SK-N-SH (cell line): ENCODE results near the gene CD276. TPM values are rescaled to one million over a fixed set of nuclear protein-coding genes. Genes with fewer than 3 reads are reported as not detected.

Experiments
- CTCF ChIA-PET: fragments of 300-600, 350-600 bp; formaldehyde crosslinking; extraction: SDS; loops from one replicate; lab custom pipeline; 2021; lab: Yijun Ruan, JAX
- POLR2A ChIA-PET: fragments of 350-600 bp; sonication (Branson Sonifier 250); formaldehyde crosslinking; extraction: SDS; loops from one replicate; lab custom pipeline; 2020; ENCODE audit warnings: antibody characterized with exemption, inconsistent platforms; lab: Yijun Ruan, JAX
- DNase-seq: peaks from one replicate; pipeline ENCODE4 v3.0.0; 2012
- H2AFZ ChIP-seq: fragments of 200-600 bp; sonication (generic); 2 replicates; pipeline ENCODE4 v1.8.1; 2016; ENCODE audit warnings: antibody characterized with exemption, mild to moderate bottlenecking, low read depth
- H3F3A ChIP-seq: fragments of 200-600 bp; sonication (generic); replicated peaks from 2 replicates; pipeline ENCODE3; 2016; ENCODE audit warnings: antibody characterized with exemption, mild to moderate bottlenecking; ENCODE audit not compliant: insufficient read depth
- H3K27ac ChIP-seq, 2 experiments: fragments of 200-500 bp in 1 of 2; fragments of 200-600 bp in 1 of 2; sonication (Bioruptor generic) in 1 of 2; sonication (generic), shearing (Covaris generic) in 1 of 2; 2 replicates each; pipeline versions ENCODE4 v1.5.1 to v1.6.1; 2014 to 2016; ENCODE audit warnings: low read depth in 2 of 2, inconsistent platforms in 1 of 2, low read length in 1 of 2, mild to moderate bottlenecking in 1 of 2, mixed read lengths in 1 of 2
- H3K27me3 ChIP-seq: fragments of 200-600 bp; sonication (generic), shearing (Covaris generic); 2 replicates; pipeline ENCODE4 v1.6.1; 2016; ENCODE audit warnings: mixed run types; ENCODE audit not compliant: insufficient read depth
- H3K36me3 ChIP-seq, 2 experiments: fragments of 200-500 bp in 1 of 2; fragments of 200-600 bp in 1 of 2; sonication (Bioruptor generic) in 1 of 2; sonication (generic) in 1 of 2; replicated peaks in 1 of 2; 2 replicates each; pipeline versions ENCODE3 to v1.5.1; 2014 to 2016; ENCODE audit warnings: low read length in 1 of 2, mild to moderate bottlenecking in 1 of 2; ENCODE audit not compliant: insufficient read depth in 2 of 2, control insufficient read depth in 1 of 2
- H3K4me1 ChIP-seq, 2 experiments: fragments of 200-500 bp in 1 of 2; fragments of 200-600 bp in 1 of 2; sonication (Bioruptor generic) in 1 of 2; sonication (generic), shearing (Covaris generic) in 1 of 2; 2 replicates each; pipeline versions ENCODE4 v1.5.1 to v1.6.1; 2014 to 2016; ENCODE audit warnings: low read depth in 1 of 2, low read length in 1 of 2, mixed run types in 1 of 2; ENCODE audit not compliant: insufficient read depth in 2 of 2, control insufficient read depth in 1 of 2
- H3K4me2 ChIP-seq: fragments of 200-600 bp; sonication (generic), shearing (Covaris generic); 2 replicates; pipeline ENCODE4 v1.6.1; 2017; ENCODE audit warnings: mixed run types
- H3K4me3 ChIP-seq, 2 experiments: fragments of 200-500 bp in 1 of 2; fragments of 200-600 bp in 1 of 2; sonication (Bioruptor generic) in 1 of 2; sonication (generic), shearing (Covaris generic) in 1 of 2; 2 replicates each; pipeline versions ENCODE4 v1.5.1 to v1.8.1; 2014 to 2016; ENCODE audit warnings: low read depth in 2 of 2, inconsistent platforms in 1 of 2, low read length in 1 of 2, mild to moderate bottlenecking in 1 of 2, mixed read lengths in 1 of 2, moderate library complexity in 1 of 2
- H3K79me2 ChIP-seq: fragments of 200-600 bp; sonication (generic); 2 replicates; pipeline ENCODE4 v1.8.1; 2017; ENCODE audit warnings: mild to moderate bottlenecking; ENCODE audit not compliant: insufficient read depth
- H3K9ac ChIP-seq: fragments of 200-600 bp; sonication (generic); 2 replicates; pipeline ENCODE4 v1.6.1; 2017; ENCODE audit warnings: mixed run types
- H3K9me2 ChIP-seq: fragments of 200-600 bp; sonication (generic); 2 replicates; pipeline ENCODE4 v1.6.1; 2017; ENCODE audit warnings: mixed run types
- H3K9me3 ChIP-seq: fragments of 200-600 bp; sonication (generic); 2 replicates; pipeline ENCODE4 v1.6.1; 2017; ENCODE audit warnings: mixed run types, mild to moderate bottlenecking, moderate library complexity
- H4K20me1 ChIP-seq: fragments of 200-600 bp; sonication (generic); 2 replicates; pipeline ENCODE4 v1.6.1; 2017; ENCODE audit warnings: mild to moderate bottlenecking, mixed run types; ENCODE audit not compliant: insufficient read depth
- CHD2 ChIP-seq: fragments of 150-350 bp; IDR thresholded peaks from 2 replicates; pipeline ENCODE4 v1.6.1; 2018; ENCODE audit warnings: low read length; ENCODE audit not compliant: partially characterized antibody
- ELF1 ChIP-seq: IDR thresholded peaks from 2 replicates; pipeline ENCODE4 v1.4.0; 2012
- FOSL2 ChIP-seq: IDR thresholded peaks from 2 replicates; pipeline ENCODE4 v1.4.0; 2012; ENCODE audit warnings: low read depth, mild to moderate bottlenecking, moderate library complexity, borderline replicate concordance
- FOXJ3 ChIP-seq: sonication (generic); formaldehyde crosslinking; IDR thresholded peaks from 2 replicates; pipeline ENCODE4 v1.5.1; 2020; ENCODE audit warnings: mild to moderate bottlenecking, missing genetic modification reagents
- GATA2 ChIP-seq: sonication (generic); formaldehyde crosslinking; IDR thresholded peaks from 2 replicates; pipeline ENCODE4 v1.5.0; 2020; ENCODE audit warnings: mild to moderate bottlenecking, missing genetic modification reagents
- IRF3 ChIP-seq: fragments of 150-350 bp; IDR thresholded peaks from 2 replicates; pipeline ENCODE4 v1.6.1; 2016; ENCODE audit warnings: mild to moderate bottlenecking, low read depth, low read length
- MEF2A ChIP-seq: IDR thresholded peaks from 2 replicates; pipeline ENCODE4 v1.4.0; 2012; ENCODE audit warnings: low read depth, borderline replicate concordance
- PBX3 ChIP-seq: IDR thresholded peaks from 2 replicates; pipeline ENCODE4; 2012
- RAD21 ChIP-seq: IDR thresholded peaks from 2 replicates; pipeline ENCODE4 v1.6.1; 2012; ENCODE audit warnings: mild to moderate bottlenecking, low read length
- RCOR1 ChIP-seq: fragments of 150-350 bp; IDR thresholded peaks from 2 replicates; pipeline ENCODE4 v1.6.1; 2017; ENCODE audit warnings: antibody characterized with exemption, low read length
- RXRA ChIP-seq: IDR thresholded peaks from 2 replicates; pipeline ENCODE4 v1.4.0; 2012; ENCODE audit warnings: low read depth, mild to moderate bottlenecking, borderline replicate concordance
- SIN3A ChIP-seq: IDR thresholded peaks from 2 replicates; pipeline ENCODE4 v1.6.1; 2012; ENCODE audit warnings: low read depth, mild to moderate bottlenecking, low read length, moderate library complexity, borderline replicate concordance
- SMC3 ChIP-seq: IDR thresholded peaks from 2 replicates; pipeline ENCODE4 v1.6.1; 2012; ENCODE audit warnings: low read depth, low read length, improper control_type of control experiment
- TAF1 ChIP-seq: IDR thresholded peaks from 2 replicates; pipeline ENCODE4 v1.6.1; 2012; ENCODE audit warnings: low read depth, mild to moderate bottlenecking, low read length, moderate library complexity, borderline replicate concordance
- TCF12 ChIP-seq: IDR thresholded peaks from 2 replicates; pipeline ENCODE4 v1.4.0; 2012
- YY1 ChIP-seq: IDR thresholded peaks from 2 replicates; pipeline ENCODE4 v1.4.0; 2012; ENCODE audit warnings: low read depth, mild to moderate bottlenecking
- ZBTB33 ChIP-seq: IDR thresholded peaks from 2 replicates; pipeline ENCODE4 v1.4.0; 2012; ENCODE audit warnings: low read depth, borderline replicate concordance
- WGBS: methylation state at CpG from one replicate; pipeline ENCODE4 v1.1.6; 2017; ENCODE audit warnings: low lambda C conversion rate; 5-methylcytosine and 5-hydroxymethylcytosine counted together
- polyA plus RNA-seq, 3 experiments: library from polyadenylated mRNA; depleted of rRNA; stranded (reverse); fragments of >200 nt; gene quantifications; 2 replicates each; pipeline ENCODE4 v1.2.3, GENCODE V29; 2012

Gene CD276
- polyA plus RNA-seq, 1 of the 3 experiments (the other 2 are of a cell fraction): 86.2 TPM

- Histone ChIP-seq H3K4me2 (no peak overlapping the region), H3K4me1 (peaks cover 0 to 4% of the 10 kb centered on the region in 2 experiments; a peak in 1 of 4 replicates), H4K20me1 (no peaks in the 10 kb centered on the region), H3K9me2 (no peaks in the 10 kb centered on the region), H3K27ac (no peak overlapping the region), H3K9me3 (no peaks in the 10 kb centered on the region), H3F3A (peaks cover 16% of the 10 kb centered on the region), H3K27me3 (no peaks in the 10 kb centered on the region), H3K9ac (no peak overlapping the region), H3K4me3 (no peak overlapping the region), H3K79me2 (no peaks in the 10 kb centered on the region), H2AFZ (no peak overlapping the region), H3K36me3 (peaks cover 10 to 36% of the 10 kb centered on the region in 2 experiments)
- ChIA-PET POLR2A (no interaction called here), CTCF (interaction anchor here (1.2 to 5.1 kb wide), 4 partner anchors 10 to 124 kb away, joined by 3 to 26 read pairs (median 15); no protein-coding TSS in a partner anchor)
- DNase-seq: no peak
- 94% methylated on average over 3 of the region's 3 CpGs for WGBS
- no peak for TF ChIP-seq RCOR1
- no peak for TF ChIP-seq ZBTB33
- TF ChIP-seq ELF1: no peak
- TF ChIP-seq RAD21: no peak
- TF ChIP-seq YY1: no peak
- TF ChIP-seq SMC3: peak; percentile 20; the same call in 1 of the 2 replicates
Observed at GRCh38 chr15:73715417-73715816, 31.2 kb downstream of the CD276 start.

GRCh38 chr15:73716417-73716816 lies 32.2 kb downstream of the CD276 start:
- H3K9me2 ChIP-seq: no peaks in the 10 kb centered on the region
- 93% methylated on average over 4 of the region's 6 CpGs for WGBS
- CTCF ChIA-PET: interaction anchor here (1.2 to 5.1 kb wide), 6 partner anchors 12 to 123 kb away, joined by 3 to 26 read pairs (median 4); no protein-coding TSS in a partner anchor
- no peak overlapping the region for H3K4me3 ChIP-seq
- no peaks in the 10 kb centered on the region for H3K9me3 ChIP-seq
- H3K27ac ChIP-seq: no peak overlapping the region
- H4K20me1 ChIP-seq: no peaks in the 10 kb centered on the region
- no peaks in the 10 kb centered on the region for H3K27me3 ChIP-seq
- peaks cover 10 to 26% of the 10 kb centered on the region in 2 experiments for H3K36me3 ChIP-seq
- TF ChIP-seq IRF3: no peak
- TF ChIP-seq MEF2A: no peak
- TF ChIP-seq TCF12: no peak
- TF ChIP-seq, all 33 proteins: peak for 0
- no peak overlapping the region for H3K9ac ChIP-seq
- H2AFZ ChIP-seq: no peak overlapping the region
- no peaks in the 10 kb centered on the region for H3K79me2 ChIP-seq
- peaks cover 0 to 4% of the 10 kb centered on the region in 2 experiments; a peak in 1 of 4 replicates for H3K4me1 ChIP-seq
- DNase-seq: no peak
- POLR2A ChIA-PET: no interaction called here
- H3K4me2 ChIP-seq: no peak overlapping the region
- H3F3A ChIP-seq: peaks cover 16% of the 10 kb centered on the region

GRCh38 chr15:73717206-73717605 lies 33.0 kb downstream of the CD276 start:
- no peaks in the 10 kb centered on the region for H4K20me1 ChIP-seq
- H3K9me2 ChIP-seq: no peaks in the 10 kb centered on the region
- no peaks in the 10 kb centered on the region for H3K27me3 ChIP-seq
- H3K4me1 ChIP-seq: peaks cover 0 to 4% of the 10 kb centered on the region in 2 experiments; a peak in 1 of 4 replicates
- H3K9me3 ChIP-seq: no peaks in the 10 kb centered on the region
- H3K79me2 ChIP-seq: no peaks in the 10 kb centered on the region
- 79% methylated on average over 3 of the region's 3 CpGs for WGBS
- H3K9ac ChIP-seq: no peak overlapping the region
- H3F3A ChIP-seq: peaks cover 16% of the 10 kb centered on the region
- H3K4me3 ChIP-seq: no peak overlapping the region
- CTCF ChIA-PET: interaction anchor here (1.5 to 7.6 kb wide), 5 partner anchors 11 to 119 kb away, joined by 3 to 46 read pairs (median 5); no protein-coding TSS in a partner anchor
- H3K4me2 ChIP-seq: no peak overlapping the region
- no peak overlapping the region for H2AFZ ChIP-seq
- POLR2A ChIA-PET: no interaction called here
- H3K27ac ChIP-seq: no peak overlapping the region
- DNase-seq: no peak
- H3K36me3 ChIP-seq: peaks cover 10 to 24% of the 10 kb centered on the region in 2 experiments
- no peak for TF ChIP-seq RAD21
- TF ChIP-seq ZBTB33: no peak
- no peak for TF ChIP-seq PBX3
- no peak for TF ChIP-seq FOSL2
- no peak for TF ChIP-seq TAF1
- TF ChIP-seq RXRA: no peak
- no peak for TF ChIP-seq GATA2 (CRISPR knock-in tag)
- TF ChIP-seq SIN3A: no peak
- no peak for TF ChIP-seq FOXJ3 (CRISPR knock-in tag)
- no peak for TF ChIP-seq CHD2
